Muscle layer of duodenum (tissue), 2 donors: ENCODE data around the gene SECISBP2.
A peak's percentile ranks its signal among the peaks of the same experiment; 100 is the strongest.

Experiments used
- H3K27ac ChIP-seq: one replicate; pipeline ENCODE4 v1.7.0; 2013; ENCODE audit warnings: mild to moderate bottlenecking, low read length
- H3K27me3 ChIP-seq: one replicate; pipeline ENCODE4 v1.7.0; 2013; ENCODE audit warnings: low read depth, mild to moderate bottlenecking, control low read depth, low read length
- H3K36me3 ChIP-seq, 2 donors: one replicate each; pipeline ENCODE4 v1.7.0; 2013; ENCODE audit warnings: low read length in 2 of 2, control low read depth in 1 of 2, mild to moderate bottlenecking in 1 of 2; ENCODE audit not compliant: insufficient read depth in 2 of 2, control insufficient read depth in 1 of 2
- H3K4me1 ChIP-seq, 2 donors: one replicate each; pipeline ENCODE4 v1.7.0; 2013; ENCODE audit warnings: low read length in 2 of 2, mild to moderate bottlenecking in 2 of 2, control low read depth in 1 of 2, moderate library complexity in 1 of 2; ENCODE audit not compliant: insufficient read depth in 2 of 2, control insufficient read depth in 1 of 2
- H3K4me3 ChIP-seq, 2 donors: one replicate each; pipeline ENCODE4 v1.7.0; 2013; ENCODE audit warnings: low read length in 2 of 2, low read depth in 1 of 2, mild to moderate bottlenecking in 1 of 2
- H3K9me3 ChIP-seq, 2 donors: one replicate each; pipeline ENCODE4 v1.7.0; 2013; ENCODE audit warnings: low read length in 2 of 2, control low read depth in 1 of 2, mild to moderate bottlenecking in 1 of 2; ENCODE audit not compliant: control insufficient read depth in 1 of 2
- donor health status: healthy.

SECISBP2 gene

GRCh38 chr9:89350988-89351557 is 32.8 kb downstream of the SECISBP2 start:
- no peaks in the 10 kb centered on the region for H3K4me1 ChIP-seq
- H3K36me3 ChIP-seq: peaks cover 82 to 86% of the 10 kb centered on the region in 2 donors
- no peaks in the 10 kb centered on the region for H3K9me3 ChIP-seq
- no peaks in the 10 kb centered on the region for H3K27me3 ChIP-seq
- no peak overlapping the region for H3K27ac ChIP-seq
- no peak overlapping the region for H3K4me3 ChIP-seq

- H3K4me3 ChIP-seq: no peak overlapping the region
- no peak overlapping the region for H3K27ac ChIP-seq
These were observed 33.4 kb downstream of the SECISBP2 start for GRCh38 chr9:89351584-89352300.

GRCh38 chr9:89352451-89352850 is 34.2 kb downstream of the SECISBP2 start:
- Histone ChIP-seq H3K9me3 (no peaks in the 10 kb centered on the region), H3K4me1 (no peaks in the 10 kb centered on the region), H3K36me3 (peaks cover 80 to 86% of the 10 kb centered on the region in 2 donors), H3K27me3 (no peaks in the 10 kb centered on the region), H3K4me3 (no peak overlapping the region), H3K27ac (peak overlapping the region; percentile 17)

More at GRCh38 chr9:89351584-89352300, 33.4 kb downstream of the SECISBP2 start:
- peaks cover 79 to 86% of the 10 kb centered on the region in 2 donors for H3K36me3 ChIP-seq
- no peaks in the 10 kb centered on the region for H3K27me3 ChIP-seq
- H3K9me3 ChIP-seq: no peaks in the 10 kb centered on the region
- H3K4me1 ChIP-seq: no peaks in the 10 kb centered on the region

- Histone ChIP-seq H3K36me3 (peaks cover 82 to 86% of the 10 kb centered on the region in 2 donors), H3K4me3 (no peak overlapping the region), H3K4me1 (peaks cover 0 to 2% of the 10 kb centered on the region in 2 donors), H3K9me3 (no peaks in the 10 kb centered on the region), H3K27me3 (no peaks in the 10 kb centered on the region), H3K27ac (peak overlapping the region; percentile 17)
These were observed 34.8 kb downstream of the SECISBP2 start for GRCh38 chr9:89352874-89353649.

GRCh38 chr9:89353989-89354388 is 35.7 kb downstream of the SECISBP2 start:
- no peaks in the 10 kb centered on the region for H3K9me3 ChIP-seq
- H3K4me3 ChIP-seq: no peak overlapping the region
- no peaks in the 10 kb centered on the region for H3K27me3 ChIP-seq
- peaks cover 0 to 7% of the 10 kb centered on the region in 2 donors for H3K4me1 ChIP-seq
- peaks cover 82 to 85% of the 10 kb centered on the region in 2 donors for H3K36me3 ChIP-seq
- no peak overlapping the region for H3K27ac ChIP-seq

- Histone ChIP-seq H3K36me3 (peaks cover 80 to 82% of the 10 kb centered on the region in 2 donors), H3K9me3 (no peaks in the 10 kb centered on the region), H3K27me3 (no peaks in the 10 kb centered on the region), H3K4me1 (peaks cover 0 to 7% of the 10 kb centered on the region in 2 donors), H3K27ac (no peak overlapping the region), H3K4me3 (no peak overlapping the region)
These were observed 36.2 kb downstream of the SECISBP2 start for GRCh38 chr9:89354471-89354870.

DNA sequence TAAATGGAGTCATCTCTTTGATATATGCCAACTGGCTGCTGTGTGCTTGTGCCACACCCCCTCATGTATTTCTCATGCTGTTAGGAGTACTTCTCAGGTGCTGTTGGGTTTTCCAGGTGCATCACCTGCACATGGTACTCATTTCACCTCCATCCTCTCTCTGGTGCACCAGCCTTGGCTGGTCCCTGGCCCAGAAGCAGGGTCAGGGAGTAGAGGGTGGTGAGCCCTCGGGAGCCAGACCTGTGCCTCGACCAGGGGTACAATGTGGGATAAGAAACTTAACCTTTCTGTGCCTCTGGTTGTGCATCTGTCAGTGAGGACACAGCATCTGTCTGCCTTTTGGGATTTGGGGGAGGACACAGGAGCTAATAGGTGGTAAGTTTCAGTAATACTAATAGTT is 38.5 kb downstream of the SECISBP2 start:
- H3K4me3 ChIP-seq: no peak overlapping the region
- peaks cover 0 to 15% of the 10 kb centered on the region in 2 donors for H3K4me1 ChIP-seq
- no peaks in the 10 kb centered on the region for H3K27me3 ChIP-seq
- H3K36me3 ChIP-seq: peaks cover 75 to 77% of the 10 kb centered on the region in 2 donors
- no peak overlapping the region for H3K27ac ChIP-seq
- no peaks in the 10 kb centered on the region for H3K9me3 ChIP-seq

DNA sequence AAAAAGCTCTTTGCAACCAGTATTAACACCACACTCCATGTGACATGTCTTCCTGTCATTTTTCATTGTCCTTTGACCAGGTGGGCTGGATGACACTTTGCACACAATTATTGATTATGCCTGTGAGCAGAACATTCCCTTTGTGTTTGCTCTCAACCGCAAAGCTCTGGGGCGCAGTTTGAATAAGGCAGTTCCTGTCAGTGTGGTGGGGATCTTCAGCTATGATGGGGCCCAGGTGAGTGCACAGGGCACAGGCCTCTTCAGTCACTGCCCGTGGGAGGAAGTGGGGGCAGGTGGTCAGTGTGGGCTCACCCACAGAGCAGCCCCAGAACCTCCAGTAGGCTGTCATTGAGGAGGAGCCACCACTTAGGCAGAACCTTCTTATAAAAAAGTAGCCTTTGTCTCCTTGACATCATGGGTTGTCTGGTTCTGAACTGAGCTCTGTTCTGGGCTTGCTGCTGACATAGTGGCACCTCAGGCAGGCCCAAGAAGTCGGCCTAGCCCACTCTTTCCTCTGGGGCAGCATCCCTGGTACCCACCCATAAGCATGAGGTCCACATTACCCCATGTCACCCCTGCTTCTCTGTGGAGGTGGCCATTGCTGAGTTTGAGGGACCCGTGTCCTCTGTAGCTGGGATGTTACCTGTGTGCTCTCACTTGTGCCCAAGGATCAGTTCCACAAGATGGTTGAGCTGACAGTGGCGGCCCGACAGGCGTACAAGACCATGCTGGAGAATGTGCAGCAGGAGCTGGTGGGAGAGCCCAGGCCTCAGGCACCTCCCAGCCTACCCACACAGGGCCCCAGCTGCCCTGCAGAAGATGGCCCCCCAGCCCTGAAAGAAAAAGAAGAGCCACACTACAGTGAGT is 39.3 kb downstream of the SECISBP2 start:
- Histone ChIP-seq H3K27ac (no peak overlapping the region), H3K36me3 (peaks cover 76% of the 10 kb centered on the region in 2 donors), H3K9me3 (no peaks in the 10 kb centered on the region), H3K4me1 (peaks cover 0 to 15% of the 10 kb centered on the region in 2 donors), H3K4me3 (no peak overlapping the region), H3K27me3 (no peaks in the 10 kb centered on the region)

- no peak overlapping the region for H3K27ac ChIP-seq
- no peaks in the 10 kb centered on the region for H3K27me3 ChIP-seq
- H3K4me3 ChIP-seq: no peak overlapping the region
- no peaks in the 10 kb centered on the region for H3K9me3 ChIP-seq
- H3K4me1 ChIP-seq: peaks cover 0 to 15% of the 10 kb centered on the region in 2 donors
- peaks cover 71 to 75% of the 10 kb centered on the region in 2 donors for H3K36me3 ChIP-seq
These were observed 40.1 kb downstream of the SECISBP2 start for GRCh38 chr9:89358376-89358916.

DNA sequence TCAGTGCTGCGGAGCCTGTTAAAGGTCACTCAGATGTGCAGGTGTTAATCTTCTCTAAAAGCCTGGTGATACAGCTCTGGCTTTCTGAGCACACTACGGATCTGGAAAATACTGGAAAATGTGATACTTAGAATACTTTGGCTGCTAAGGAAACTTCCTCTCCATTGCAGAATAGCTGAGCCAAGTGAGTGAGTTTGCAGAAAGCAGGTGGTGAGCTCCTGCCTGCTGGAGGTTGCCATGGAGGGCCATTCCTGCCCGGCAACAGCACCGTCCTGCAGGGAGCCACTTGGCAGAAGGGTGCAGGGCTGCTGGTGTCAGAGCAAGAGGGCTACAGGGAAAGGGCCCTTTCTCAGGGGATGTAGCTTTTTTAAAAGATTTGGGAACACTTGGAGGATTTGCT is 40.7 kb downstream of the SECISBP2 start:
- Histone ChIP-seq H3K27ac (no peak overlapping the region), H3K36me3 (peaks cover 66 to 74% of the 10 kb centered on the region in 2 donors), H3K4me1 (peaks cover 0 to 15% of the 10 kb centered on the region in 2 donors), H3K4me3 (no peak overlapping the region), H3K27me3 (no peaks in the 10 kb centered on the region), H3K9me3 (no peaks in the 10 kb centered on the region)
